Endothelial cell of umbilical vein (primary cell): ENCODE measurements around the gene SLC34A1. TPM values are rescaled to one million over a fixed set of nuclear protein-coding genes. Genes with fewer than 3 reads are reported as not detected.

Experiments used
- BruUV-seq: library from RNA; stranded (reverse); fragments of 400-500 nt; replicated peaks from 2 replicates; lab custom pipeline; 2021; lab: Mats Ljungman, UMichigan
- CTCF ChIA-PET: fragments of 300-600, 350-600 bp; sonication (Branson Sonifier 250); formaldehyde crosslinking; loops from one replicate; lab custom pipeline; 2021; ENCODE audit warnings: antibody characterized with exemption, inconsistent platforms; lab: Charles Lee
- POLR2A ChIA-PET: fragments of 300-600, 350-600 bp; sonication (Branson Sonifier 250); formaldehyde crosslinking; loops from one replicate; lab custom pipeline; 2021; ENCODE audit warnings: antibody characterized with exemption, inconsistent platforms; lab: Charles Lee
- DNase-seq: peaks from one replicate; pipeline ENCODE4 v3.0.0-alpha.2; 2011; ENCODE audit warnings: low read depth, low spot score
- FAIRE-seq: peaks from 2 replicates; lab custom pipeline; 2011; peaks lifted over from hg19 to GRCh38; lab: Jason Lieb, UNC
- H2AFZ ChIP-seq: 2 replicates; pipeline ENCODE4 v1.6.0; 2012; ENCODE audit warnings: low read depth, low read length, control low read depth, inconsistent platforms
- H3K27ac ChIP-seq: 2 replicates; pipeline ENCODE4 v1.5.1; 2011; ENCODE audit warnings: low read depth, mild to moderate bottlenecking, control low read depth, low read length, moderate library complexity; ENCODE audit not compliant: insufficient read depth
- H3K27me3 ChIP-seq, 2 experiments: 2 replicates each; pipeline versions ENCODE4 v1.6.0 to v1.6.1; 2011; ENCODE audit warnings: low read length in 2 of 2, mixed read lengths in 1 of 2; ENCODE audit not compliant: control insufficient read depth in 2 of 2, insufficient read depth in 2 of 2
- H3K36me3 ChIP-seq, 2 experiments: 2 replicates in 1 of 2; 3 replicates in 1 of 2; pipeline ENCODE4 v1.5.1; 2011; ENCODE audit warnings: low read length in 2 of 2, mild to moderate bottlenecking in 1 of 2, moderate library complexity in 1 of 2; ENCODE audit not compliant: control insufficient read depth in 2 of 2, insufficient read depth in 2 of 2; ENCODE audit errors: extremely low read depth in 1 of 2
- H3K4me1 ChIP-seq: 3 replicates; pipeline ENCODE4 v1.5.1; 2011; ENCODE audit warnings: mild to moderate bottlenecking, low read length; ENCODE audit not compliant: control insufficient read depth, insufficient read depth; ENCODE audit errors: extremely low read depth
- H3K4me2 ChIP-seq: 2 replicates; pipeline ENCODE4 v1.6.1; 2011; ENCODE audit warnings: low read length, control low read depth, mixed read lengths; ENCODE audit not compliant: insufficient read depth
- H3K4me3 ChIP-seq, 3 experiments: fragments of 200-600 bp in 1 of 3; sonication (generic), shearing (Covaris generic) in 1 of 3; replicated peaks in 1 of 3; 2 replicates each; pipeline ENCODE4 v1.5.1; 2011 to 2016; ENCODE audit warnings: control low read depth in 3 of 3, low read length in 3 of 3, mild to moderate bottlenecking in 2 of 3, inconsistent platforms in 1 of 3, low read depth in 1 of 3, moderate library complexity in 1 of 3; ENCODE audit not compliant: insufficient read depth in 1 of 3
- H3K79me2 ChIP-seq: 2 replicates; pipeline ENCODE4 v1.6.0; 2012; ENCODE audit warnings: low read length, inconsistent platforms; ENCODE audit not compliant: control insufficient read depth, insufficient read depth
- H3K9ac ChIP-seq: replicated peaks from 2 replicates; pipeline ENCODE3; 2011; ENCODE audit warnings: low read length, control low read depth; ENCODE audit not compliant: insufficient read depth; ENCODE audit errors: extremely low read depth
- H3K9me1 ChIP-seq: replicated peaks from 3 replicates; pipeline ENCODE4 v1.6.0; 2011; ENCODE audit warnings: mild to moderate bottlenecking, low read length; ENCODE audit not compliant: control insufficient read depth, insufficient read depth; ENCODE audit errors: extremely low read depth
- H3K9me3 ChIP-seq: replicated peaks from 2 replicates; pipeline ENCODE4 v1.5.1; 2012; ENCODE audit warnings: low read length, inconsistent platforms; ENCODE audit not compliant: control insufficient read depth, insufficient read depth
- H4K20me1 ChIP-seq: replicated peaks from 2 replicates; pipeline ENCODE3; 2011; ENCODE audit warnings: mild to moderate bottlenecking, low read length; ENCODE audit not compliant: control insufficient read depth, insufficient read depth; ENCODE audit errors: extremely low read depth
- CTCF ChIP-seq, 2 donors: IDR thresholded peaks; 1 replicate in 1 of 2; 2 replicates in 1 of 2; pipeline ENCODE4 v1.5.1; 2011; ENCODE audit warnings: low read length in 2 of 2, mild to moderate bottlenecking in 2 of 2, moderate library complexity in 2 of 2, control low read depth in 1 of 2, inconsistent platforms in 1 of 2, low read depth in 1 of 2; ENCODE audit not compliant: insufficient read depth in 1 of 2; ENCODE audit errors: extremely low read depth in 1 of 2
- EZH2 ChIP-seq: IDR thresholded peaks from 2 replicates; pipeline ENCODE4 v1.6.1; 2012; ENCODE audit warnings: borderline replicate concordance, low read depth, mild to moderate bottlenecking, moderate library complexity, low read length, inconsistent platforms; ENCODE audit not compliant: severe bottlenecking
- FOS ChIP-seq: IDR thresholded peaks from 2 replicates; pipeline ENCODE4 v1.6.1; 2011; ENCODE audit warnings: mild to moderate bottlenecking, low read length, moderate library complexity, borderline replicate concordance; ENCODE audit not compliant: insufficient read depth
- GATA2 ChIP-seq: IDR thresholded peaks from 2 replicates; pipeline ENCODE4 v1.7.0; 2011; ENCODE audit warnings: low read depth, mild to moderate bottlenecking, moderate library complexity, mixed read lengths, low read length; ENCODE audit not compliant: insufficient read length, insufficient read depth
- JUN ChIP-seq: IDR thresholded peaks from 2 replicates; pipeline ENCODE4 v1.6.1; 2011; ENCODE audit warnings: borderline replicate concordance, low read depth; ENCODE audit not compliant: insufficient read length, insufficient read depth
- MAX ChIP-seq: IDR thresholded peaks from 2 replicates; pipeline ENCODE4 v1.6.1; 2011; ENCODE audit not compliant: insufficient read depth, insufficient read length
- MYC ChIP-seq: IDR thresholded peaks from one replicate; pipeline ENCODE4 v1.6.1; 2011; ENCODE audit warnings: mild to moderate bottlenecking, low read depth, low read length
- POLR2A ChIP-seq: IDR thresholded peaks from 2 replicates; pipeline ENCODE4 v1.6.1; 2012; ENCODE audit warnings: low read depth, mild to moderate bottlenecking, control low read depth, low read length
- POLR2AphosphoS5 ChIP-seq: IDR thresholded peaks from 2 replicates; pipeline ENCODE4 v1.6.1; 2012; ENCODE audit warnings: low read depth, mild to moderate bottlenecking, control low read depth, low read length, moderate library complexity; ENCODE audit not compliant: insufficient read depth
- dilution Hi-C: fragments of 300-500 bp; cut with MboI; formaldehyde crosslinking; loops from one replicate; pipeline ENCODE4 v1.15.0; 2019; ENCODE audit warnings: low sequenced_read_pairs; ENCODE audit not compliant: extremely low pct_ligation_motif_present
- intact Hi-C: fragments of 100-400 bp; cut with micrococcal nuclease; formaldehyde crosslinking; loops from one replicate; pipeline ENCODE4 v1.10.0; 2022
- polyA plus RNA-seq, 4 experiments: library from polyadenylated mRNA; depleted of rRNA in 3 of 4; stranded (reverse) in 3 of 4; unstranded in 1 of 4; fragments of >200 nt; gene quantifications; 2 replicates each; pipeline versions ENCODE4 v1.2.1 to v1.2.3, GENCODE V29; 2011 to 2012; ENCODE audit warnings: missing spikeins in 1 of 4
- total RNA-seq: library from RNA; stranded (reverse); gene quantifications from 2 replicates; pipeline ENCODE4 v1.2.3, GENCODE V29; 2021

The SLC34A1 gene
- total and polyA plus RNA-seq, 2 donors (not counting 3 experiments of a cell fraction or from before 2014, with no cell fraction given), result not detected

- H3K9me1 ChIP-seq, result no peaks in the 10 kb centered on the region
- H3K4me2 ChIP-seq, result peak overlapping the region; percentile 57
- no peaks in the 10 kb centered on the region for H4K20me1 ChIP-seq
- CTCF ChIA-PET, result interaction anchor here (1.0 to 1.8 kb wide), 2 partner anchors 11 to 27 kb away, joined by 3 to 9 read pairs; partner anchors contain the start of gene LMAN2
- H3K79me2 ChIP-seq, result no peaks in the 10 kb centered on the region
- H3K4me3 ChIP-seq, result peak overlapping the region in 2 of 3 experiments; percentile 17 to 24
- no TSS peak for BruUV-seq
- DNase-seq (peak; percentile 53), FAIRE-seq (peak; percentile 77)
- H3K27ac ChIP-seq, result no peak overlapping the region
- H2AFZ ChIP-seq, result peak overlapping the region; percentile 89
- no peaks in the 10 kb centered on the region for H3K9me3 ChIP-seq
- TF ChIP-seq GATA2 (no peak), MAX (no peak), POLR2AphosphoS5 (no peak), FOS (no peak), CTCF (IDR thresholded peaks at IDR 0.05; ENCODE audit: extremely low read depth in 1 of 2, insufficient read depth in 1 of 2, low read depth in 1 of 2, low read length in 2 of 2) (no peak), JUN (no peak), MYC (no peak), EZH2 (no peak), POLR2A (no peak)
- H3K9ac ChIP-seq, result no peak overlapping the region
- H3K36me3 ChIP-seq, result no peaks in the 10 kb centered on the region
- dilution Hi-C loops (loop anchor here (5.0 kb wide), 1 partner anchor 41 kb away; no protein-coding TSS in a partner anchor), intact Hi-C loops (no loop called here)
- H3K27me3 ChIP-seq, result no peaks in the 10 kb centered on the region
- peaks cover 25% of the 10 kb centered on the region for H3K4me1 ChIP-seq
- POLR2A ChIA-PET, result no interaction called here
These were observed 21.4 kb upstream of the SLC34A1 start for GRCh38 chr5:177362610-177363507.
